ENCODE data around the gene SERPINB2. TPM values are rescaled to one million over a fixed set of nuclear protein-coding genes. Genes with fewer than 3 reads are reported as not detected.
"Not testable (repeated sequence)": the region's sequence is repeated elsewhere in the genome, so short reads cannot be mapped to it uniquely, and the experiment has no call there.

The SERPINB2 gene
- total and polyA plus RNA-seq, 10 of the 15 experiments (the other 5 are each of a cell fraction or from before 2014, with no cell fraction given): 9.6 to 25.3 (median 14.0) TPM

DNA sequence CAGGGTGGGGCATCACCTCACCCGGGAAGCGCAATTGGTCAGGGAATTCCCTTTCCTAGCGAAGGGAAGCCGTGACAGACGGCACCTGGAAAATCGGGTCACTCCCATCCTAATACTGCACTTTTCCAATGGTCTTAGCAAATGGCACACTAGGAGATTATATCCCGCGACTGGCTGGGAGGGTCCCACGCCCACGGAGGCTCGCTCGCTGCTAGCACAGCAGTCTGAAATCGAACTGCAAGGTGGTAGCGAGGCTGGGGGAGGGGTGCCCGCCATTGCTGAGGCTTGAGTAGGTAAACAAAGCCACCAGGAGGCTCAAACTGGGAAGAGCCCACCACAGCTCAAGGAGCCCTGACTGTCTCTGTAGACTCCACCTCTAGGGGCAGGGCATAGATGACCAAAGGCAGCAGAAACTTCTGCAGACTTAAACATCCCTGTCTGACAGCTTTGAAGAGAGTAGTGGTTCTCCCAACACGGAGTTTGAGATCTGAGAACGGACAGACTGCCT is 53.1 kb downstream of the SERPINB2 start:
- SMC1A ChIA-PET (ENCODE audit: uncharacterized antibody, unreplicated experiment): interaction anchor here (1.4 kb wide), 1 partner anchor 116 kb away, joined by 3 read pairs; no protein-coding TSS in a partner anchor
- BruUV-seq (replicated peaks); H3K27me3 ChIP-seq (replicated peaks in 1 of 2; ENCODE audit: control insufficient read depth in 2 of 2, insufficient read depth in 2 of 2, low read length in 1 of 2); H3K9me3 ChIP-seq (replicated peaks; ENCODE audit: control insufficient read depth, insufficient read depth, low read length); H3K4me3 ChIP-seq; H3K9ac ChIP-seq (ENCODE audit: control insufficient read depth, insufficient read depth, low read length); ATAC-seq; H3K36me3 ChIP-seq (ENCODE audit: control insufficient read depth in 2 of 2, insufficient read depth in 2 of 2, low read length in 1 of 2); in situ Hi-C loops (cut with MboI); FAIRE-seq; POLR2A ChIA-PET; H3K4me2 ChIP-seq (ENCODE audit: control insufficient read depth, insufficient read depth); H4K20me1 ChIP-seq (ENCODE audit: control insufficient read depth, insufficient read depth); H2AFZ ChIP-seq (ENCODE audit: control insufficient read depth, low read depth, low read length); intact Hi-C loops (cut with micrococcal nuclease; ENCODE audit: unreplicated experiment); H3K27ac ChIP-seq (ENCODE audit: control insufficient read depth, insufficient read depth); RAD21 ChIA-PET (ENCODE audit: unreplicated experiment); H3K4me1 ChIP-seq (ENCODE audit: control insufficient read depth, insufficient read depth, low read length); DNase-seq (ENCODE audit: low read depth, low spot score); H3K79me2 ChIP-seq (ENCODE audit: control insufficient read depth, insufficient read depth, low read length): not testable (repeated sequence)
- CTCF ChIA-PET: interaction anchor here (1.0 to 2.4 kb wide), 4 partner anchors 23 to 117 kb away, joined by 3 to 8 read pairs (median 5); no protein-coding TSS in a partner anchor
- 85% methylated on average over 17 of the region's 17 CpGs for WGBS (ENCODE audit: insufficient coverage, insufficient replicate concordance, low lambda C conversion rate, missing lambda C conversion rate)

DNA sequence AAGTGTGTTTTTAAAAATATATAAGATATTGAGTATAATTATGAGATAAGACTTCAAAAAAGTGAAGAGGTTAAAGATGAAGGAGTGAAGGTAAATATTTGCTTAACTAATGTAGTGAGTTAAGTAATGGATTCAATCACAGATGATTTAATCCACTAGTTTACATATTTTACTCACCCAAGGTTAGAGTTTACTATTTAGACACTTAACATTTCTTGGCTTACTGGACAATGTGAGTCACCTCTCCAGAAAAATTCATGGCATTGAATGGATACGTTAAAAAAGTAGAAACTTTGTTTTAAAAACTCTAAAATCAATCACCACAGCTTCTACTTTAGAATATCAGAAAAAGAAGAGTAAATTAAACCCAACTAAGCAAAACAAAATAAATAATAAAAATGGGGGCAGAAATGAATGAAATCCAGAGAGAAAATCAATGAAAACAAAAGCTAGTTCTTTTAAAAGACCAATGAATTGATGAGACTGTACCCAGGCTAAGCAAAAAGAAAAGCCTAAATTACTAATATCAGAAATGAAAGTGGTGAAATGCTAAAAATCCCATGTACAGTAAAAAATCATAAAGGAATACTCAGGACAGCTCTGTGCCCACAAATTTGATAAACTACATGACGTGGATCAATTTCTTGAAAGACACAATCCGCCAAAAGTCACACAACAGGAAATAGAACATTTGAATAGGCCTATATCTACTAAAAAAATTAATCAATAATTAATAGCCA is 59.7 kb downstream of the SERPINB2 start:
- peak overlapping the region; percentile 97; the same call in 1 of the 2 replicates for H3K27ac ChIP-seq (ENCODE audit: control insufficient read depth, insufficient read depth)
- H2AFZ ChIP-seq (ENCODE audit: control insufficient read depth, low read depth, low read length): peak overlapping the region; percentile 16
- peaks cover 31% of the 10 kb centered on the region for H3K79me2 ChIP-seq (ENCODE audit: control insufficient read depth, insufficient read depth, low read length)
- H3K4me1 ChIP-seq (ENCODE audit: control insufficient read depth, insufficient read depth, low read length): peaks cover 5% of the 10 kb centered on the region
- ChIA-PET POLR2A (no interaction called here), RAD21 (ENCODE audit: unreplicated experiment) (interaction anchor here (1.1 kb wide), 1 partner anchor 11 kb away, joined by 8 read pairs; no protein-coding TSS in a partner anchor), CTCF (interaction anchor here (1.1 to 7.7 kb wide), 2 partner anchors 11 to 16 kb away, joined by 5 to 70 read pairs; no protein-coding TSS in a partner anchor), SMC1A (ENCODE audit: uncharacterized antibody, unreplicated experiment) (interaction anchor here (0.7 to 1.1 kb wide), 3 partner anchors 10 to 16 kb away, joined by 4 to 13 read pairs (median 5); no protein-coding TSS in a partner anchor)
- FAIRE-seq: no peak
- H3K36me3 ChIP-seq (ENCODE audit: control insufficient read depth in 2 of 2, insufficient read depth in 2 of 2, low read length in 1 of 2): no peaks in the 10 kb centered on the region
- in situ Hi-C loops (cut with MboI) (no loop called here), intact Hi-C loops (cut with micrococcal nuclease; ENCODE audit: unreplicated experiment) (no loop called here)
- H4K20me1 ChIP-seq (ENCODE audit: control insufficient read depth, insufficient read depth): no peaks in the 10 kb centered on the region
- 0 out of 2 replicates have a peak overlapping the region, but pooled peaks have one; percentile 14 for H3K4me2 ChIP-seq (ENCODE audit: control insufficient read depth, insufficient read depth)
- no peaks in the 10 kb centered on the region for H3K27me3 ChIP-seq (replicated peaks in 1 of 2; ENCODE audit: control insufficient read depth in 2 of 2, insufficient read depth in 2 of 2, low read length in 1 of 2)
- no peak overlapping the region for H3K9ac ChIP-seq (ENCODE audit: control insufficient read depth, insufficient read depth, low read length)
- no TSS peak for BruUV-seq (replicated peaks)
- TF ChIP-seq, protein P1, sequence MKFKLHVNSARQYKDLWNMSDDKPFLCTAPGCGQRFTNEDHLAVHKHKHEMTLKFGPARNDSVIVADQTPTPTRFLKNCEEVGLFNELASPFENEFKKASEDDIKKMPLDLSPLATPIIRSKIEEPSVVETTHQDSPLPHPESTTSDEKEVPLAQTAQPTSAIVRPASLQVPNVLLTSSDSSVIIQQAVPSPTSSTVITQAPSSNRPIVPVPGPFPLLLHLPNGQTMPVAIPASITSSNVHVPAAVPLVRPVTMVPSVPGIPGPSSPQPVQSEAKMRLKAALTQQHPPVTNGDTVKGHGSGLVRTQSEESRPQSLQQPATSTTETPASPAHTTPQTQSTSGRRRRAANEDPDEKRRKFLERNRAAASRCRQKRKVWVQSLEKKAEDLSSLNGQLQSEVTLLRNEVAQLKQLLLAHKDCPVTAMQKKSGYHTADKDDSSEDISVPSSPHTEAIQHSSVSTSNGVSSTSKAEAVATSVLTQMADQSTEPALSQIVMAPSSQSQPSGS (IDR thresholded peaks at IDR 0.05; ENCODE audit: low read length): 0 out of 2 replicates have a peak, but pooled peaks have one; percentile 10
- TF ChIP-seq FOXK2 (IDR thresholded peaks at IDR 0.05): no peak
- TF ChIP-seq JUNB (IDR thresholded peaks at IDR 0.05): peak; percentile 54
- no peak for TF ChIP-seq TBL1XR1 (IDR thresholded peaks at IDR 0.05; ENCODE audit: low read depth, low read length)
- TF ChIP-seq TCF12 (IDR thresholded peaks at IDR 0.05; ENCODE audit: low read depth, low read length): no peak
- TF ChIP-seq, protein P2, sequence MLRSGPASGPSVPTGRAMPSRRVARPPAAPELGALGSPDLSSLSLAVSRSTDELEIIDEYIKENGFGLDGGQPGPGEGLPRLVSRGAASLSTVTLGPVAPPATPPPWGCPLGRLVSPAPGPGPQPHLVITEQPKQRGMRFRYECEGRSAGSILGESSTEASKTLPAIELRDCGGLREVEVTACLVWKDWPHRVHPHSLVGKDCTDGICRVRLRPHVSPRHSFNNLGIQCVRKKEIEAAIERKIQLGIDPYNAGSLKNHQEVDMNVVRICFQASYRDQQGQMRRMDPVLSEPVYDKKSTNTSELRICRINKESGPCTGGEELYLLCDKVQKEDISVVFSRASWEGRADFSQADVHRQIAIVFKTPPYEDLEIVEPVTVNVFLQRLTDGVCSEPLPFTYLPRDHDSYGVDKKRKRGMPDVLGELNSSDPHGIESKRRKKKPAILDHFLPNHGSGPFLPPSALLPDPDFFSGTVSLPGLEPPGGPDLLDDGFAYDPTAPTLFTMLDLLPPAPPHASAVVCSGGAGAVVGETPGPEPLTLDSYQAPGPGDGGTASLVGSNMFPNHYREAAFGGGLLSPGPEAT (IDR thresholded peaks at IDR 0.05; ENCODE audit: low read depth): peak; percentile 35; the same call in 1 of the 2 replicates
- TF ChIP-seq RUNX3 (IDR thresholded peaks at IDR 0.05; ENCODE audit: low read length): peak; percentile 53; the same call in 1 of the 2 replicates
- peak; percentile 21 to 43; a peak in 1 of 4 replicates for TF ChIP-seq IKZF2 (IDR thresholded peaks at IDR 0.05)
- TF ChIP-seq RAD21 (IDR thresholded peaks at IDR 0.05; ENCODE audit: insufficient read depth, low read depth, low read length): no peak
- DNase-seq (ENCODE audit: low read depth, low spot score): no peak
- ATAC-seq: no peak
- whole genome bisulfite sequencing (ENCODE audit: insufficient coverage, insufficient replicate concordance, low lambda C conversion rate, missing lambda C conversion rate): 13% methylated on average over 3 of the region's 3 CpGs
- H3K4me3 ChIP-seq: no peak overlapping the region
- no peaks in the 10 kb centered on the region; the same call in 2 of the 3 replicates for H3K9me3 ChIP-seq (replicated peaks; ENCODE audit: control insufficient read depth, insufficient read depth, low read length)

All from GM12878 (cell line).